Bone marrow (tissue), 2 donors: ENCODE data around the gene SLC43A2.
A peak's percentile ranks its signal among the peaks of the same experiment; 100 is the strongest.
"Not testable (repeated sequence)": the region's sequence is repeated elsewhere in the genome, so short reads cannot be mapped to it uniquely, and the experiment has no call there.

Experiments
- DNase-seq, 2 donors: peaks; one replicate each; lab custom pipeline; 2025; lab: John Stamatoyannopoulos, UW

The SLC43A2 gene

DNA sequence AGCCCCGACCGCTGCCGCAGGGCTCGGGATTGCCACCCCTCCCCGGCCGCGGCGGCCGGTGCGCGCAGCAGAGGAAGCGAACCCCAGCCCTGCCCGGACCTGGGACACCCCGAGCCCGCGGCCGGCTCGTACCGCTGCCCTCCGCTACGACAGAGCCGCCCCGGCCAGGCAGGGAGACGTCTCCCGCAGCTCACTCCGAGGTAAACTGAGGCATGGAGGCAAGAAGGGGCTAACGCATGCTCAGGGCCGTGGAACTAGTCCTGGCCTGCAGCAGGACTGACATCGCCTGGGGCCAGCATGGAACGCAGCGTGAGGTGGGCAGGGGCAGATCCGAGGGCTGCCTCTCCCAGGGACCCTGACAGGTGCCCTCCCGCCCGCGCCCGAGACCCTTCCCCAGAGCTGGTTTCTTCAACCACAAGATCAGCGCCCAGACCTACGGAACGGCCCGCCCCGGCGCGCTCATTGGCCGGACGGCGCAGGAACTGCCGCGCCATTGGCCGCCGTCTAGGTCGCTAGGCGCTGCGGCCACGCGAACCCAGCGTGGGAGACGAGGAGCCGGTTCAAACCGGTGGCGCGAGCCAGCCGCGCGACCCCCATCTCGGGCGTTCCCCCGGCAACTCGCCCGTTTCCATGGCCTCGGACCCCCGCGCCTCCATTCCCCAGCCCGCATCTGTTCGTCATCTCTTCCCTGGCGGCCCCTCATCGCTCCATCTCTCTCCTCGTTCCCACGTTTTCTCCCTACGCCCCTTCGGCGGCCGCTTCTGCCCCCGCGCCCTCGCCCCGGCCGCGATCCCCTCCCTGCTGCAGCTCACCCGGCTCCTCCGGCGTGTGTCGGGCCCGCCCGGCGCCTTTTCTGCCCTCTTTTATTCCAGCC, at the start of gene SLC43A2:
SLC43A2 (minus strand) TSS at position 853 of the 874 bp plus-strand sequence. CDS start 960 bp downstream, outside the sequence.
- DNase-seq = peak; percentile 30 to 89

GRCh38 chr17:1676401-1676800, 47.8 kb upstream of the SLC43A2 start:
- DNase-seq = no peak

DNA sequence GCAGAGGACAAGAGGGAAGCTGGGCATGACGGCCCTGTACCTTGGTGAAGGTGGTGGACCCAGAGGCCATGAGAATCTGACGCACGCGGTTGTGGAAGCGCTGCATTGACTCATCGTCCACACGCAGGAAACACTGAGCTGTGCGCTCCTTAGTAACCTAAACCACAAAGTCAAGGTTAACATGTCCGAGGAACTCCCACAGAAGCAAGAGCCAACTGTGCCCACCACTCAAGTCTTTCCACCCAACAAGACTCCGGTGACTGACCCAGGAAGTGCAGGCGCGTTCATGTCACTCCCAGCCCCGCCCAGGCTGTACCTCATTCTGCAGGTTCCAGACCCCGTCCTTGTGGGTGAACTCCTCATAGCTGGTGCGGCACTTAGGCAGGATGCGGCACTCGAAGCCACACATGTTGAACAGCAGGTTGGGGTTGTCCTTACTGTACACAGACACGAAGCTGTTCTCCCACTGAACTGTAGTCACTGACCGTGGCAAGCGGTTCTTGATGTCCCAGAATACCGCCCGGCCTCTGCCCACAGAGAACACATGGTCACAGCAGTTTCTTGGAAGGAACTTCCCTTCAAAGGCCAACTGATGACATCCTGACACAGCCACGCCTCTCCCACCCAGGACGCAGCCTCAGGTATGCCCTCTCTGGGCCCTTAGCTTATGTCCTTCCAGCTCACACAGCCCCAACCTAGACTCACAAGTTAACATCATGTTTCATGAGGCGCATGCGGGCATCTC, 44.6 kb upstream of the SLC43A2 start:
- no peak for DNase-seq

DNA sequence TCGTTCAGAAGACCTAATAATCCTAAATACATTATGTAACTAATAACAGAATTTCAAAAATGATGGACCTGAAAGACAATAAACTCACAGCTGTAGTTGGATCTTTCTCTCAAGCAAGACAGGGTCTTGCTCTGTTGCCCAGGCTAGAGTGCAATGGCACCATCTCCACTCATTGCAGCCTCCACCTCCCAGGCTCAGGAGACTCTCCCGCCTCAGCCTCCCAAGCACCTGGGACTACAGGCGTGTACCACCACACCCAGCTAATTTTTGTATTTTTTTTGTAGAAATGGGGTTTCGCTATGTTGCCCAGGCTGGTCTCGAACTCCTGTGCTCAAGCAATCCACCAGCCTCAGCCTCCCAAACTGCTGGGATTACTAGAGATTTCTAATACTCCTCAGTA, 35.3 kb upstream of the SLC43A2 start:
- DNase-seq = not testable (repeated sequence)

DNA sequence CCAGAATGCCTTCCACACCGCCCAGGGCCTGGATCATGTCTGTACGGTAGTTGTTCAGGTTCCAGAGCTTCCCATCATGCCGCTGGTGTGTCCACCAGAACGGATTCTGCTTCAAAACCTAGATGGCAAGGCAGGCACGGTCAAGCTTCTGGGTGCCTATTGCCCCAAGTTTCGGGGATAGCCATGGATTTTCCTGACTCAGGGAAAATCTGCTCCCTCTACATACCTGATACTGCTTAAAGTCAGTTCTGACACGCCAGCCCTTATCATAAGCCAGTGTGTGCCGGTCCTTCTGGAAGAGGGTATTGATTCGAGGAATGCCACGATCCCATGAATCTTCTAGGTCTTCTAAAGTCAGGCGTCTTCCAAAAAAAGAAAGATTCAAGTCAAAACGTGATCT, 32.4 kb upstream of the SLC43A2 start:
- no peak for DNase-seq

GRCh38 chr17:1658100-1658499, 29.5 kb upstream of the SLC43A2 start:
- no peak for DNase-seq

GRCh38 chr17:1653735-1654134, 25.1 kb upstream of the SLC43A2 start:
- DNase-seq = no peak

- DNase-seq = not testable (repeated sequence)
These were observed 24.2 kb upstream of the SLC43A2 start for GRCh38 chr17:1652794-1653193.

GRCh38 chr17:1651559-1651844, 22.9 kb upstream of the SLC43A2 start:
- no peak for DNase-seq

- no peak for DNase-seq
These were observed 22.3 kb upstream of the SLC43A2 start for GRCh38 chr17:1650731-1651558.

GRCh38 chr17:1649844-1650501, 21.3 kb upstream of the SLC43A2 start, which contains the start of gene RILP:
Gene RILP (minus strand): TSS chr17:1649866. CDS start chr17:1649804, 62 bp downstream.
- peak in 1 of 2 donors; percentile 44 for DNase-seq

DNA sequence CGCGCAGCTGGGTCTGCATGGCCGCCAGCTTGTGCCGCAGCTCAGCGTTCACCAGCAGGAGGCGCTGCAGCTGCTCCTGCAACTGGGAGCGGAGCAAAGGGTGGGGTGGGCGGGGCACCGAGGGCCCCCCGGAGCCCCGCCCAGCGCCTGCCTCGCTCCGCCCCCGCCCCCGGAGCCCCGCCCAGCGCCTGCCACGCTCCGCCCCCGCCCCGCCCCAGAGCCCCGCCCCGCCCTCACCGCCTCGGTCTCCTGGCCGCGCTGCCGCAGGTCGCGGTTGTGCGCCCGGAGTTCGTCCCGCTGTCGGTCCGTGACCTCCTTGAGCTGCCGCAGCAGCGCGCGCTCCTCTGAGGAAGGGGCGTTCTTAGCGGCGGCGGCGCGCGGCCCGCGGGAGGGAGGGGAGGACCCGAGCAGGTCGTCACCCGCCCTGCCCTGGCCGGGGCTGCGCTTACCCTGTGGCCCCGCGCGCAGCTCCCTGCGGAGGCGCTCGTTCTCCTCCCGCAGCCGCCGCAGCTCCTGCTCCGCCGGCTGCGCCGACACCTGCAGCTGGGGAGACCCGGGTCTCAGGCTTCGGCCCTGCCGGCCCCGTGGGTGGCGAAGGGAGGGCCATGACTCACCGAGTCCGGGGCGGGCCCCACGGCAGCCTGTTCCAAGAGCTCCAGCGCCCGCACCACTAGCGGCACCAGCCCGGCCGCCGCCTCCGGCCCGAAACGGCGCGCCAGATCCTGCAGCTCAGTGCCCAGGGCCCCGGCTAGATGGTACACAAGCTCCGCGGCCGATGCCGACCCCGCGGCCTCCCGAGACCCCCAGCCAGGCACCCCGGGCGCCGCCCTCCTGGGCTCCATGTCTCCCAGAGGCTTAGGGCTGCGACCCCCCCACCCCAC, 20.6 kb upstream of the SLC43A2 start:
- DNase-seq = peak; percentile 68 to 83

GRCh38 chr17:1648173-1648962, 19.7 kb upstream of the SLC43A2 start:
- peak in 1 of 2 donors; percentile 83 for DNase-seq

- DNase-seq = no peak
These were observed 19.2 kb upstream of the SLC43A2 start for GRCh38 chr17:1647802-1648171.

DNA sequence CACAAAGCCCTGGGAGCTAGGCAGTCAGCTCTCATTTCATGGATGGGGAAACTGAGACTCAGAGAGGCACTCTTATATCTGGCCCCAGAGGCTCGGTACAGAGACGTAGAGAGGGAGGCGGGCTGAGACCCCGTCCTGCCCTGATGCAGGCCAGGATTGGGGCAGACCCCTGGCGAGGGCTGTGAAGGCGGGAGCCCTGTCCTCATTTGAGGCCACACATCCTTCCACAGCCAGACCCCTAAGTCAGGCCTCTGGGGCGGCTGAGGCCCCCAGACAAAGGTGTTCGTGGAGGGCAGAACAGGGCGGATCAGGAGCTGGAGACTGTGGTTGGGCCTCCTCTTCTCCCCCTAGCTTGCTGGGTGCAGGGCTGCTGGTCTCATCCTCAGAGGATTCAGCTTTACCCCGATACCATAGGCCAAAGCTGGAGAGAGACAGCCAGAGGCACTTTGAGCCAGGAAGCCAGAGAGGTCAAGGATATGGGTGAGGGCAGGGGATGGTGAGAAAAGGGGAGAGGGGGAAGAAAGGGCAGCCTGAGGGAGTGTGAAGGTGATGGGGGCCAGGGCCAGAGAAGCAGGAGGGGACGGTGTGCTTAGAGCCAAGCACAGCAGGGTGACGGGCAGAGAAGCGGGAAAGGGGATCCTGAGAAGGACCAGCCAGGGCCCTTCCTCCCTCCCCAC, 17.7 kb upstream of the SLC43A2 start:
- DNase-seq = no peak

GRCh38 chr17:1645207-1646171, 16.9 kb upstream of the SLC43A2 start, which contains the start of gene SCARF1:
Gene SCARF1 (minus strand): TSS chr17:1645732. CDS start chr17:1645697, 35 bp downstream.
- peak in 1 of 2 donors; percentile 68 for DNase-seq

GRCh38 chr17:1644493-1645206, 16.0 kb upstream of the SLC43A2 start:
- peak in 1 of 2 donors; percentile 35 for DNase-seq
